Activated T-cell treated with anti-CD3 and anti-CD28 coated beads for 24 hours (primary cell): Measurements from ENCODE around the gene SPTAN1.

Source experiments
- DNase-seq: peaks from one replicate; pipeline ENCODE4 v3.0.0-alpha.2; 2020; ENCODE audit warnings: low read depth

The SPTAN1 gene

GRCh38 chr9:128632486-128632885 is 80.1 kb downstream of the SPTAN1 start:
- DNase-seq, result no peak

DNA sequence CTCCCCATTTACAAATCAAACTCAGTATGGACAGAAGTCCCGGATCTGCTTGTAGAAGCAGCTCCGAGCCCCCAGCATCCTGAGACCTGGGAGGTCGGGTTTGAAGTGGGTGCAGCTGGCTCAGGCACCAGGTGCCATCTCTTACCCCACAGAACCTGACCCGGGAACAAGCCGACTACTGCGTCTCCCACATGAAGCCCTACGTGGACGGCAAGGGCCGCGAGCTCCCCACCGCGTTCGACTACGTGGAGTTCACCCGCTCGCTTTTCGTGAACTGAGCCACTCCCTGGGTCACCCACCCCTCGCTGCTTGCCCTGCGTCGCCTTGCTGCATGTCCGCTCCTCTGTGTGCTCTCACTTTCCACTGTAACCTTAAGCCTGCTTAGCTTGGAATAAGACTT is 80.7 kb downstream of the SPTAN1 start:
- no peak for DNase-seq

DNA sequence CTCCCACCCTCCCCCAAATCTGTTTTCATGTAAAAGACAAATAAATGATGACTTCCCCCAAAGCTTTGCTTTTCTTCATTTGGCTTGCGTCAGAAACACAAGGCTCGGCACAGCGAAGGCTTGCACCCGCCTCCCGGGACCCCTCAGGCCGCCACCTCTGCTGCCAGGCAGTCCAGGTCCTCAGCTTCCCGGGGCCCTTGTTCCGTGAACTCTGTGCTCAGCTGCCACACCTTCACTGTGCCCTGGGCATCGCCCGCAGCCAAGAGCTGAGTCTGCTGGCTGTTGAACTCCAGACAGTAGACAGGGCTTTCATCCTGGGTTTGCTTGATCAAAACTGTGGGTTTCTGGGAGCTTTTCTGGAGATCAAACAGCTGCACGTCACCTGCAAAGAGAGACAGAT is 81.2 kb downstream of the SPTAN1 start:
- no peak for DNase-seq

DNA sequence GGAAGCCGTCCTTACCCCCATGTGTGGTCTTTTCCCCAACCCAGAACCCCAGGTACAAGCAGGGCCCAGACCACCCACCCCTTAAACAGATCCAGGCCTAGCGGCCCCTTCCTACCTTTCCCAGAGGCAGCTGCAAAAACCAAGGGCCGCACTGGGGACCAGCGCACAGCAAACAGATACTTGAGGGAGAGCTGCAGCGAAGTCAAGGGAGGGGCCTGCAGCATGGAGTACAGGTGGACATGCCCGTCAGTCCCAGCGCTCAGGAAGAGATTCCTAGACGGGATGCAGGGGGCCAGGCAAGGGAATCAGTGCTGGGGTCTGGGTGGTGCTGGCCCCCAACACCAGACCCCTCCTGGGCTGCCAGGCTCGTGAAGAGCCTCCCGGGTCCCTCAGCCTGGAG is 81.7 kb downstream of the SPTAN1 start:
- no peak for DNase-seq

DNA sequence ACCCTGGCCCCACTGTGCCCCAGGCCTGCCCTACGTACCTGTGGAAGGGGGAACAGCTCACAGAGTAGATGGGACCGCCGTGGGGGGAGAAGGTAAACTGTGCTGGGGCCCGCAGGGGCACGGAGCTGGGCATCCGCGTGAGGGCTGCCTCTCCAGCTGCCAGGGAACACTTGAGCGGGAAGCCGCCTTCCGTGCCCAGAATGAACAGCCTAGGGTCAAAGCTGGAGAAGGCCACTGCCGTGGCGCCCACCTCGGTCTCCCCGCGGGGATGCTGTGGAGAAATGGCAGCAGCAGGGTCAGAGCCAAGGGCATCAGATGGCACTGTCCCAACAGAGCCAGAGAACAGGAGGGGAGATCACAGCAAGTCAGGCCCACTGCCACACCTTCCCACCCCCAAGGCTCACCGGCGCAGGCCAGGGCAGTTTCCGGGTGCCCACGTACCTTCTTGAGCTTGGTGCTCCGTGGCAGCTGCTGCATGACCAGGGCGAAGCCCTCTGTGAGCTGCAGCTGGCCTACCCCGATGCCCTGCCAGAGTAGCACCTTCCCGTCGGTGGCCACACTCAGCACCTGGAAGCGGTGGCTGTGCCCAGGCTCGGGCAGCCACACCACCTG is 82.4 kb downstream of the SPTAN1 start:
- DNase-seq, result no peak

- no peak for DNase-seq
Observed at GRCh38 chr9:128635266-128636023, 83.1 kb downstream of the SPTAN1 start.

DNA sequence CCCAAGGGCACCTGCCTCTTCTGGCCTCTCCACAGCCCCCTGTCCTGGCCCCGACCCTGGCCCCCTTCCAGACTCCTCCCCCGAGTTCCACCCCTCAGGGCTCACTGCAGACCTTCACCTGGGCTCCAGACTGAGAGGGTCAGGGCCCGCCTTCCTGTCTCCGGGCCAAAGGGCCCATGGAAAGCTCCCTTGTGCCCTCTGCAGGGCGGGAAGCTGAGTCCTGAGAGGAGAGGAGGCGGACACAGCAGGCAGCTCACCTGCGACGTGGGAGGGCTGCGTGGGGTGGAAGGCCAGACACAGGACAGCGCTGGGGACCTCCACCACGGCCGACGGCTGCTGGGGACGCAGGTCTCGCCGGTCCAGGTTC is 83.6 kb downstream of the SPTAN1 start:
- no peak for DNase-seq

GRCh38 chr9:128636556-128637530 is 84.5 kb downstream of the SPTAN1 start:
- no peak for DNase-seq

DNA sequence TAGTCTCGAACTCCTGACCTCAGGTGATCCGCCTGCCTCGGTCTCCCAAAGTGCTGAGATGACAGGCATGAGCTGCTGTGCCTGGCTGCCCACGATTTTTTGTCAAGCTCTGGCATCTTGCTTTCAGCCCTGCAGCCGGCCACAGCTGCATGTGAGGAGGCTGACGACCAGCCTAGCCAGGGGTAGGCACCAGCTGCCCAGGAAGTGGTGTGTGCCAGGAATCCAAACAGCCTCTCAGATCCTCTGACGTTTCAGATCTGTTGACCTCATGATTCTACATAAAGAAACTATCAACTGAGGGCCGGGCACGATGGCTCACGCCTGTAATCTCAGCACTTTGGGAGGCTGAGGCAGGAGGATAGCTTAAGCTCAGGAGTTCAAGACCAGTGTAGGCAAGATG is 85.3 kb downstream of the SPTAN1 start:
- no peak for DNase-seq

DNA sequence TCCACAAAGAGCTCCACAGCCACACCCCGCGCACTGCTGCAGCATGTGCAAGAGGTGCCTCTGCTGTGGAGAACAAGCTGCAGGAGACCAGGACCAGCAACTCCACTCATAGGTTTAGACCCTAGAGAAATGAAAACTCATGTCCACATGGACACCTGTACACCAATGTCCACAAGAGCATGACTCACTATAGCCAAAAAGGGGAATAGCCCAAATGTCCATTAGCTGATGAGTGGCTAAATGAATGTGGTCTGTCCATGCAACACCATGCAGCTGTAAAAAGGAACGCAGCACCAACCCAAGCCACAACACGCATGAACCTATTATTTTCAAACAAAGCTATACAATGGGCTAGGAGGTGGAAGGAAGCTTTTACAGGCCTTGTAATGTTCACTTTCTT is 86.2 kb downstream of the SPTAN1 start:
- DNase-seq, result no peak

GRCh38 chr9:128640603-128641002 is 88.2 kb downstream of the SPTAN1 start:
- no peak for DNase-seq

GRCh38 chr9:128642675-128643245 is 90.4 kb downstream of the SPTAN1 start:
- no peak for DNase-seq

DNA sequence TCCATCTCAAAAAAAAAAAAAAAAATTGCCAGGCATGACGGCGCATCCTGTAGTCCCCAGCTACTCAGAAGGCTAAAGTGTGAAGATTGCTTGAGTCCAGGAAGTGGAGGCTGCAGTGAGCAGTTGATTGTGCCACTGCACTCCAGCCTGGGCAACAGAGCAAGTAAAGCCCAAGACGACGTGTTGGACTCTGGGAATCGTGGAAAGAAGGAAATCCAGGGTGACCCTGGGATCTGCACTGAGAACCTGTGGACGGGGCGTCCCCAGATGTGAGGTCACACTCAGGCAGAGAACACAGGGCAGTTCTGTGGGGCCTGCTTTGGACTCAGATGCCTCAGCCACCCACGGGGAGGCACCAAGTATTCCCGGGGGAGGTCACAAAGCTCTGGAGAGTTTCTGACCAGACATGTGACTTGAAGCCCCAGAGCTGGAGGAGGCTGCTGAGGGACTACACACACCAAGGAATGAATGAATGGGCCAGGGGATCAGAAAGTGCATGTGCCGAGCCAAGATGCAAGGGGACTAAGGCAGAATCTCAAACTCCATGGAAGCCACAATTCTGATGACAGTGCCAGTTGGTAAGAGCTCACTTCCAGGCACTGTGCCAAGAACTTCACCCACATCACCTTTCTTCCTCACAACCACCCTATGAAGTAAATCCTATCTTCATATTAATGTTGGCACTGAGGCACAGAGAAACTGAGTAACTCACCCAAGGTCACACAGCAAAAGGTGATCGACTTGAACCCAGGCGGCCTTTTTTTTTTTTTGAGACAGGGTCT is 91.3 kb downstream of the SPTAN1 start:
- DNase-seq, result no peak

DNA sequence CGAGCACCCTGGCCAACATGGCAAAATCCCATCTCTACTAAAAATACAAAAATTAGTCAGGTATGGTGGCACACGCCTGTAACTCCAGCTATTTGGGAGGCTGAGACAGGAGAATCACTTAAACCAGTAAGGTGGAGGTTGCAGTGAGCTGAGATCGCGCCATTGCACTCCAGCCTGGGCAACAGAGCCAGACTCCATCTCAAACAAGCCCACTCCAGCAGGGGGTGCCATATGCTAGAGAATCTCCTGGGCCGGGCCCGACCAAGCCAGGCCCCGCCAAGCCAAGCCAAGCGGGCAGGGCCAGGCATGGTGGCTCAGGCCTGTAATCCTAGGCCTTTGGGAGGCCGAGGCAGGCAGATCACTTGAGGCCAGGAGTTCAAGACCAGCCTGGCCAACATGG is 95.8 kb downstream of the SPTAN1 start:
- peak; percentile 53 for DNase-seq

DNA sequence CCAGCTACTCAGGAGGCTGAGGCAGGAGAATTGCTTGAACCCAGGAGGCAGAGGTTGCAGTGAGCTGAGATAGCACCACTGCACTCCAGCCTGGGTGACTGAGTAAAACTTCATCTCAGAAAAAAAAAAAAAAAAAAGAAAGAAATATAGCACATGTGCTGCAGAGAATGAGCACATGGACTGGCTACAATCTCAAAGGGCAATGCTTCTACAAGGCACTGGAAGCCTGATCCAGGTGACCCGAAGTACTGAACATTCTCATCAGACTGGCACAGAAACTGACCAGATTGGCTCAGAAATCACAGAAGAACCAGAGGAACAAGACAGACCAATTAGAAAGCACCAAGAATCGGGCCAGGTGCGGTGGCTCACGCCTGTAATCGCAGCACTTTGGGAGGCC is 99.4 kb downstream of the SPTAN1 start:
- no peak for DNase-seq

- DNase-seq, result no peak
Observed at GRCh38 chr9:128653908-128654307, 101.5 kb downstream of the SPTAN1 start.

- no peak for DNase-seq
Observed at GRCh38 chr9:128654481-128654880, 102.1 kb downstream of the SPTAN1 start.

DNA sequence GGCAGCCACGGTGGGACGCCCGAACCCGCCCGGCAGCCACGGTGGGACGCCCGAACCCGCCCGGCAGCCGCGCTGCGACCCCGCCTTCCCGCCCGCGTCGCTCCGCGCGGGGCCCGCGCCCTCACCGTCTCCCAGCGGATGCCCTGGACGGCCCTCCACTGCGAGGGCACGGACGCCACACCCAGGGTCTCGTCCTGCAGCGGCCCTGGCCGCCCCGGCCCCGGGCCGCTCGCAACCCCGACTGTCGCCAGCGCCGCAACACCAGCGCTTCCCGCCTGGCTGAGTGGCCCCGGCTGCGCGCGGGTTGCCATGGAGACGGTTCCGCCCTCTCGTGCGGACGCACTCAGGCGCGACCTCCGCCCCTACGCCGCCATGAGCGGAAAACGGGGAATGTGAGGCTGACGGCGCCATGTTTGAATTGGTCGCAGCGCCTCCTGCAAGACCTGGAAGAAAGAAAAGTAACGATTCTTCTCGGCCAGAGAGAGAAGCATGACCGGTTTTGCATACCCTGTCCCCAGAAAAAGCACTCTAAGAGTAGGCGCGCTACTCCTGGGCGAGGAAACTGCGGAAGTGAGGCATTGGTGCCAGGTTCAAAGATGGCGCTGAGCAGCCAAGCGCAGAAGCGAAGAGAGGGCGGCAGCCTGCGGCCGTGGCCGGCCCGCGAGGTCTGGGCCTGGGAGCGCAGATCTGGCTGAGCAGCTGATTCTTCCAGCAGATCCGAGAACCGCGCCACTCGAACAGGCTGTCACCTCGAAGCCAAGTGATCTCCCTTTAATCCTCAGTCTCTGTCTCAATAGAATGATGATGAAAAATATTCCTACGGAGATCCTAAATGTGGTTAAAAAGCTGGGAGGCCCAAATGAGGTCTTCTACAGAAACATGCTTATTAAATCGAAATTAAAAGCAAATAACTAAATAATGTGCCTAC is 104.3 kb downstream of the SPTAN1 start, which contains the start of gene DYNC2I2:
TSS of gene DYNC2I2 (minus strand) at position 432 of the 928 bp plus-strand sequence. CDS start at position 311, 121 bp downstream.
- peak; percentile 94 for DNase-seq

DNA sequence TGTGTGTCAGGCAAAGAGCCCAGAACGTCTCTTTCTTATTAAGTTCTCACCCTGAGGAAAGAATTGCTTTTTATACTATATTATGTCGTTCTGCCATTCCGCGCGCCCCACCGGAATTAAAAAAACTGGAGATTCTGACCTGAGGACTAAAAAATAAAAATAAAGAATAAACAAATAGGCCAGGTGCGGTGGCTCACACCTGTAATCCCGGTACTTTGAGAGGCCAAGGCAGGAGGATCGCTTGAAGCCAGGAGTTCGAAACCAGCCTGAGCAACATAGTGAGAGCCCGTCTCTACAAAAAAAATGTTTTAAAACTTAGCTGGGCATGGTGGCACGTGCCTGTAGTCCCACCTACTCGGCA is 104.9 kb downstream of the SPTAN1 start:
- DNase-seq, result no peak

GRCh38 chr9:128657796-128658195 is 105.4 kb downstream of the SPTAN1 start:
- DNase-seq, result no peak
